SK-N-SH treated with all-trans-retinoic acid at 6 μM for 48 hours (cell line): ENCODE results near the gene ARL8A.

ENCODE experiments used
- BACH2 ChIP-seq: fragments of 250-450 bp; sonication (Bioruptor Pico); IDR thresholded peaks from 2 replicates; pipeline ENCODE4 v1.9.0; 2021; ENCODE audit warnings: mild to moderate bottlenecking, borderline replicate concordance
- ESRRG ChIP-seq: fragments of 250-450 bp; sonication (Bioruptor Pico); IDR thresholded peaks from 2 replicates; pipeline ENCODE4 v1.6.1; 2021; ENCODE audit warnings: mild to moderate bottlenecking
- GLIS3 ChIP-seq: fragments of 250-450 bp; sonication (Bioruptor Pico); IDR thresholded peaks from 2 replicates; pipeline ENCODE4 v1.5.0; 2020; ENCODE audit warnings: mild to moderate bottlenecking, moderate library complexity
- PATZ1 ChIP-seq: fragments of 250-450 bp; sonication (Bioruptor Pico); IDR thresholded peaks from 2 replicates; pipeline ENCODE4 v1.8.0; 2020; ENCODE audit warnings: mild to moderate bottlenecking, moderate library complexity, borderline replicate concordance
- RARB ChIP-seq: fragments of 250-450 bp; sonication (Bioruptor Pico); IDR thresholded peaks from 2 replicates; pipeline ENCODE4 v1.8.0; 2021; ENCODE audit warnings: mild to moderate bottlenecking, moderate library complexity
- TOX ChIP-seq: fragments of 250-450 bp; sonication (Bioruptor Pico); IDR thresholded peaks from 2 replicates; pipeline ENCODE4 v1.8.0; 2021; ENCODE audit warnings: mild to moderate bottlenecking, moderate library complexity, borderline replicate concordance
- ZC3H10 ChIP-seq: fragments of 250-450 bp; sonication (Bioruptor Pico); IDR thresholded peaks from 2 replicates; pipeline ENCODE4 v1.5.1; 2021; ENCODE audit warnings: mild to moderate bottlenecking, moderate library complexity
- ZFP3 ChIP-seq: fragments of 250-450 bp; sonication (Bioruptor Pico); IDR thresholded peaks from 2 replicates; pipeline ENCODE4 v1.5.0; 2020; ENCODE audit warnings: mild to moderate bottlenecking, moderate library complexity
- ZNF565 ChIP-seq: fragments of 450-650 bp; formaldehyde crosslinking; conservative IDR thresholded peaks from 2 replicates; pipeline ENCODE4 v1.5.0; 2020; ENCODE audit warnings: low read depth, mild to moderate bottlenecking, moderate library complexity
- ZNF70 ChIP-seq: fragments of 450-650 bp; formaldehyde crosslinking; IDR thresholded peaks from 2 replicates; pipeline ENCODE4 v1.5.0; 2020; ENCODE audit warnings: mild to moderate bottlenecking, moderate library complexity
- TF ChIP-seq, protein P1 (sequence below): fragments of 250-450 bp; sonication (Bioruptor Pico); IDR thresholded peaks from 2 replicates; pipeline ENCODE4 v1.5.1; 2020; ENCODE audit warnings: low read depth, mild to moderate bottlenecking, moderate library complexity
- TF ChIP-seq, protein P2 (sequence below): fragments of 250-450 bp; sonication (Bioruptor Pico); IDR thresholded peaks from 2 replicates; pipeline ENCODE4 v1.8.0; 2021; ENCODE audit warnings: low read depth, mild to moderate bottlenecking, moderate library complexity, borderline replicate concordance

- TF ChIP-seq GLIS3 (no peak), PATZ1 (CRISPR knock-in tag) (no peak), ZNF70 (CRISPR knock-in tag) (no peak), ZFP3 (CRISPR knock-in tag) (no peak), RARB (CRISPR knock-in tag) (no peak), BACH2 (no peak), ZNF565 (CRISPR knock-in tag) (no peak), ZC3H10 (CRISPR knock-in tag) (no peak), ESRRG (no peak), TOX (CRISPR knock-in tag) (no peak)
- TF ChIP-seq, protein P1, sequence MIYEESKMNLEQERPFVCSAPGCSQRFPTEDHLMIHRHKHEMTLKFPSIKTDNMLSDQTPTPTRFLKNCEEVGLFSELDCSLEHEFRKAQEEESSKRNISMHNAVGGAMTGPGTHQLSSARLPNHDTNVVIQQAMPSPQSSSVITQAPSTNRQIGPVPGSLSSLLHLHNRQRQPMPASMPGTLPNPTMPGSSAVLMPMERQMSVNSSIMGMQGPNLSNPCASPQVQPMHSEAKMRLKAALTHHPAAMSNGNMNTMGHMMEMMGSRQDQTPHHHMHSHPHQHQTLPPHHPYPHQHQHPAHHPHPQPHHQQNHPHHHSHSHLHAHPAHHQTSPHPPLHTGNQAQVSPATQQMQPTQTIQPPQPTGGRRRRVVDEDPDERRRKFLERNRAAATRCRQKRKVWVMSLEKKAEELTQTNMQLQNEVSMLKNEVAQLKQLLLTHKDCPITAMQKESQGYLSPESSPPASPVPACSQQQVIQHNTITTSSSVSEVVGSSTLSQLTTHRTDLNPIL (CRISPR knock-in tag): no peak
- TF ChIP-seq, protein P2, sequence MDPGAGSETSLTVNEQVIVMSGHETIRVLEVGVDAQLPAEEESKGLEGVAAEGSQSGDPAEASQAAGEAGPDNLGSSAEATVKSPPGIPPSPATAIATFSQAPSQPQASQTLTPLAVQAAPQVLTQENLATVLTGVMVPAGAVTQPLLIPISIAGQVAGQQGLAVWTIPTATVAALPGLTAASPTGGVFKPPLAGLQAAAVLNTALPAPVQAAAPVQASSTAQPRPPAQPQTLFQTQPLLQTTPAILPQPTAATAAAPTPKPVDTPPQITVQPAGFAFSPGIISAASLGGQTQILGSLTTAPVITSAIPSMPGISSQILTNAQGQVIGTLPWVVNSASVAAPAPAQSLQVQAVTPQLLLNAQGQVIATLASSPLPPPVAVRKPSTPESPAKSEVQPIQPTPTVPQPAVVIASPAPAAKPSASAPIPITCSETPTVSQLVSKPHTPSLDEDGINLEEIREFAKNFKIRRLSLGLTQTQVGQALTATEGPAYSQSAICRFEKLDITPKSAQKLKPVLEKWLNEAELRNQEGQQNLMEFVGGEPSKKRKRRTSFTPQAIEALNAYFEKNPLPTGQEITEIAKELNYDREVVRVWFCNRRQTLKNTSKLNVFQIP (CRISPR knock-in tag): no peak
Measured at GRCh38 chr1:202182040-202182877, 37.7 kb upstream of the ARL8A start.
